Measurements from ENCODE around the gene TAS2R10. TPM values are rescaled to one million over a fixed set of nuclear protein-coding genes. Genes with fewer than 3 reads are reported as not detected.

Gene TAS2R10
- total and polyA plus RNA-seq, 4 donors, result 0.14 to 3.0 (median 0.40) TPM; not detected in 1

GRCh38 chr12:10779103-10779502 lies 47.1 kb downstream of the TAS2R10 start:
- TF ChIP-seq HNF4A (conservative IDR thresholded peaks at IDR 0.05) (no peak), EGR1 (IDR thresholded peaks at IDR 0.05; ENCODE audit: low read depth in 2 of 2) (no peak), RXRA (IDR thresholded peaks at IDR 0.05) (no peak), FOXA1 (IDR thresholded peaks at IDR 0.05) (no peak), CTCF (IDR thresholded peaks at IDR 0.05; ENCODE audit: low read depth, low read length, missing input control) (no peak), REST (IDR thresholded peaks at IDR 0.05) (no peak), RAD21 (IDR thresholded peaks at IDR 0.05) (no peak), FOXA2 (IDR thresholded peaks at IDR 0.05) (no peak), ATF3 (IDR thresholded peaks at IDR 0.05) (no peak), ZBTB33 (IDR thresholded peaks at IDR 0.05) (no peak), YY1 (IDR thresholded peaks at IDR 0.05) (no peak), JUND (IDR thresholded peaks at IDR 0.05) (no peak), NR2F2 (IDR thresholded peaks at IDR 0.05) (no peak), MAX (IDR thresholded peaks at IDR 0.05) (no peak), TAF1 (conservative IDR thresholded peaks at IDR 0.05) (no peak), GABPA (IDR thresholded peaks at IDR 0.05 in 1 of 2, conservative IDR thresholded peaks at IDR 0.05 in 1 of 2) (no peak)
- H3K4me1 ChIP-seq (ENCODE audit: control insufficient read depth in 4 of 4, insufficient read depth in 4 of 4, low read length in 3 of 4), result no peaks in the 10 kb centered on the region
- DNase-seq (ENCODE audit: low spot score), result no peak

More at GRCh38 chr12:10779103-10779502, 47.1 kb downstream of the TAS2R10 start:
- Histone ChIP-seq H3K9ac (ENCODE audit: low read depth in 1 of 2, low read length in 2 of 2) (no peak overlapping the region), H3K27me3 (ENCODE audit: control insufficient read depth in 4 of 4, insufficient read depth in 4 of 4, low read length in 3 of 4) (peaks cover 0 to 2% (median 0%) of the 10 kb centered on the region in 4 donors), H3K36me3 (ENCODE audit: control insufficient read depth in 4 of 4, insufficient read depth in 3 of 4, low read depth in 1 of 4, low read length in 3 of 4) (no peaks in the 10 kb centered on the region), H3K27ac (ENCODE audit: low read depth in 1 of 2, low read length in 2 of 2) (no peak overlapping the region), H3K9me3 (ENCODE audit: control insufficient read depth in 4 of 4, low read length in 3 of 4) (no peaks in the 10 kb centered on the region), H3K4me3 (ENCODE audit: low read depth in 1 of 3, low read length in 3 of 3) (no peak overlapping the region)
- 92% methylated on average over 2 of the region's 2 CpGs for WGBS

Small RNAs within 50 kb of the gene (small RNA-seq; reads per million reads assigned to genes)
- gene PRR4, result not detected

Other genes starting within 250 kb of the TAS2R10 start
- 1 to 10 TPM; 7.6 to 8.1 TPM for gene MAGOHB, start 212.7 kb downstream of the TAS2R10 start, total RNA-seq
- 10 to 100 TPM in 1 of 2 donors, 1 to 10 TPM in 1; 9.7 to 20.7 TPM for gene MAGOHB, start 212.7 kb downstream of the TAS2R10 start, polyA plus RNA-seq
- 1 to 10 TPM in 1 of 2 donors, under 1 TPM in 1; 0.08 to 1.3 TPM for gene STYK1, start 152.3 kb downstream of the TAS2R10 start, total RNA-seq
- under 1 TPM in 1 of 2 donors, not detected in 1; 0.03 TPM for gene STYK1, start 152.3 kb downstream of the TAS2R10 start, polyA plus RNA-seq
- 100 to 1,000 TPM in 1 of 2 donors, 1 to 10 TPM in 1; 9.2 to 116 TPM for gene YBX3, start 103.0 kb downstream of the TAS2R10 start, total RNA-seq
- 10 to 100 TPM in 1 of 2 donors, 1 to 10 TPM in 1; 6.8 to 22.3 TPM for gene YBX3, start 103.0 kb downstream of the TAS2R10 start, polyA plus RNA-seq
- gene TAS2R7, start 23.7 kb downstream of the TAS2R10 start, total RNA-seq, result under 1 TPM in 1 of 2 donors, not detected in 1; 0.42 TPM
- gene TAS2R7, start 23.7 kb downstream of the TAS2R10 start, polyA plus RNA-seq, result not detected
- under 1 TPM in 1 of 2 donors, not detected in 1; 0.25 TPM for gene TAS2R8, start 19.1 kb downstream of the TAS2R10 start, total RNA-seq
- not detected for gene TAS2R8, start 19.1 kb downstream of the TAS2R10 start, polyA plus RNA-seq
- under 1 TPM in 1 of 2 donors, not detected in 1; 0.33 TPM for gene TAS2R9, start 16.2 kb downstream of the TAS2R10 start, total RNA-seq
- not detected for gene TAS2R9, start 16.2 kb downstream of the TAS2R10 start, polyA plus RNA-seq
- 1 to 10 TPM in 1 of 2 donors, under 1 TPM in 1; 0.56 to 3.5 TPM for gene PRR4, start 23.1 kb upstream of the TAS2R10 start, total RNA-seq
- 1 to 10 TPM in 1 of 2 donors, under 1 TPM in 1; 0.65 to 2.2 TPM for gene PRR4, start 23.1 kb upstream of the TAS2R10 start, polyA plus RNA-seq
- gene PRH1, start 57.9 kb upstream of the TAS2R10 start, total RNA-seq, result 10 to 100 TPM in 1 of 2 donors, 1 to 10 TPM in 1; 9.6 to 29.6 TPM
- 10 to 100 TPM in 1 of 2 donors, 1 to 10 TPM in 1; 1.3 to 22.6 TPM for gene PRH1, start 57.9 kb upstream of the TAS2R10 start, polyA plus RNA-seq
- gene TAS2R13, start 83.2 kb upstream of the TAS2R10 start, total RNA-seq, result 1 to 10 TPM in 1 of 2 donors, under 1 TPM in 1; 0.51 to 6.2 TPM
- gene TAS2R13, start 83.2 kb upstream of the TAS2R10 start, polyA plus RNA-seq, result under 1 TPM in 1 of 2 donors, not detected in 1; 0.10 TPM
- under 1 TPM; 0.23 to 0.42 TPM for gene PRH2, start 102.9 kb upstream of the TAS2R10 start, total RNA-seq
- gene PRH2, start 102.9 kb upstream of the TAS2R10 start, polyA plus RNA-seq, result under 1 TPM in 1 of 2 donors, not detected in 1; 0.40 TPM
- gene TAS2R14, start 112.9 kb upstream of the TAS2R10 start, total RNA-seq, result 1 to 10 TPM; 1.5 to 6.9 TPM
- gene TAS2R14, start 112.9 kb upstream of the TAS2R10 start, polyA plus RNA-seq, result 1 to 10 TPM in 1 of 2 donors, under 1 TPM in 1; 0.16 to 1.4 TPM
- 1 to 10 TPM in 1 of 2 donors, under 1 TPM in 1; 0.89 to 7.8 TPM for gene TAS2R50, start 160.6 kb upstream of the TAS2R10 start, total RNA-seq
- gene TAS2R50, start 160.6 kb upstream of the TAS2R10 start, polyA plus RNA-seq, result not detected
- gene TAS2R20, start 171.9 kb upstream of the TAS2R10 start, total RNA-seq, result 1 to 10 TPM; 1.4 to 5.9 TPM
- gene TAS2R20, start 171.9 kb upstream of the TAS2R10 start, polyA plus RNA-seq, result under 1 TPM; 0.03 to 0.49 TPM
- 10 to 100 TPM in 1 of 2 donors, 1 to 10 TPM in 1; 2.1 to 11.8 TPM for gene TAS2R19, start 196.3 kb upstream of the TAS2R10 start, total RNA-seq
- gene TAS2R19, start 196.3 kb upstream of the TAS2R10 start, polyA plus RNA-seq, result not detected
- 1 to 10 TPM; 1.3 to 7.4 TPM for gene TAS2R31, start 205.0 kb upstream of the TAS2R10 start, total RNA-seq
- under 1 TPM in 1 of 2 donors, not detected in 1; 0.99 TPM for gene TAS2R31, start 205.0 kb upstream of the TAS2R10 start, polyA plus RNA-seq
- gene TAS2R46, start 235.9 kb upstream of the TAS2R10 start, total RNA-seq, result 1 to 10 TPM; 1.1 to 6.7 TPM
- under 1 TPM in 1 of 2 donors, not detected in 1; 0.35 TPM for gene TAS2R46, start 235.9 kb upstream of the TAS2R10 start, polyA plus RNA-seq